Measurements from ENCODE around the gene E2F3.

DNA sequence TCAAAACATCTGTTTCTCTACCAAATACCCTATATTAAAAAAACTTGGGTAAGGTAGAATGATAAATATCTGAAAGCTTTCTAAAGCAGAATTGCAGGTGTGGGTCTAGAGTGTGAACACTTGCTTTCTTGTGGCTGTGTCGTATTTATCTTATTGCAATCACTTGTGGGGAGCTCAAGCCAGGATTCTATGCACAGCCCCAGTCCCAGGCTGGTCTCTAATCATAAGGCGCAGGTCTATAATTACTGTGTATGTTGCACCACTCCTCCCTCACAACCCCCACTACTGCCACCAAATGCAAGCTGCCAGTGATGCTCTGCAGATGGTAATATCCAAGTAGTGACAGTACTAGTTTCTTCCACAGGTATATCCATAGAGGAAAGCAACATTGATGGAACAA is 2.2 kb upstream of the E2F3 start:
- TF ChIP-seq CTCF (conservative IDR thresholded peaks at IDR 0.05 in 1 of 2, IDR thresholded peaks at IDR 0.05 in 1 of 2; ENCODE audit: extremely low read depth in 1 of 2, insufficient read depth in 1 of 2, low read depth in 1 of 2, low read length in 2 of 2) (no peak), EZH2 (IDR thresholded peaks at IDR 0.05; ENCODE audit: borderline replicate concordance, low read length) (no peak)
